T-helper 1 cell treated with Interleukin-12 subunit alpha and Interleukin-12 subunit beta and Interleukin-4 antibody, amounts not matched to agents 30 μg/mL and 1 μg/mL, for 36 hours (primary cell): Measurements from ENCODE around the gene TNFRSF14.
"Not testable (repeated sequence)": the region's sequence is repeated elsewhere in the genome, so short reads cannot be mapped to it uniquely, and the experiment has no call there.

Source experiments
- H3K27ac Mint-ChIP-seq: one replicate; pipeline ENCODE4 v1.8.0; 2021; ENCODE audit warnings: mild to moderate bottlenecking, mixed read lengths
- H3K27me3 Mint-ChIP-seq: one replicate; pipeline ENCODE4 v1.8.0; 2021; ENCODE audit warnings: low read depth, mixed read lengths
- H3K36me3 Mint-ChIP-seq: one replicate; pipeline ENCODE4 v1.8.0; 2021; ENCODE audit warnings: low read depth, mixed read lengths
- H3K4me1 Mint-ChIP-seq: one replicate; pipeline ENCODE4 v1.8.0; 2021; ENCODE audit warnings: low read depth, mixed read lengths
- H3K4me3 Mint-ChIP-seq: one replicate; pipeline ENCODE4 v1.8.0; 2021; ENCODE audit warnings: mild to moderate bottlenecking, moderate library complexity, mixed read lengths
- H3K9me3 Mint-ChIP-seq: one replicate; pipeline ENCODE4 v1.8.0; 2021; ENCODE audit warnings: mixed read lengths

The TNFRSF14 gene

GRCh38 chr1:2573250-2573920 is 17.2 kb downstream of the TNFRSF14 start:
- Mint-ChIP-seq H3K36me3 (peaks cover 23% of the 10 kb centered on the region), H3K27me3 (no peaks in the 10 kb centered on the region), H3K4me3 (no peak overlapping the region), H3K4me1 (peaks cover 25% of the 10 kb centered on the region), H3K27ac (no peak overlapping the region), H3K9me3 (peaks cover 27% of the 10 kb centered on the region)

- Mint-ChIP-seq H3K4me1 (peaks cover 33% of the 10 kb centered on the region), H3K27me3 (no peaks in the 10 kb centered on the region), H3K4me3 (no peak overlapping the region)
Measured at GRCh38 chr1:2574350-2574749, 18.2 kb downstream of the TNFRSF14 start.

GRCh38 chr1:2575801-2576663 is 19.9 kb downstream of the TNFRSF14 start:
- no peaks in the 10 kb centered on the region for H3K27me3 Mint-ChIP-seq
- peaks cover 23% of the 10 kb centered on the region for H3K9me3 Mint-ChIP-seq
- peak overlapping the region; percentile 73 for H3K27ac Mint-ChIP-seq
- peaks cover 42% of the 10 kb centered on the region for H3K4me1 Mint-ChIP-seq
- no peak overlapping the region for H3K4me3 Mint-ChIP-seq
- peaks cover 22% of the 10 kb centered on the region for H3K36me3 Mint-ChIP-seq

More at GRCh38 chr1:2574350-2574749, 18.2 kb downstream of the TNFRSF14 start:
- peaks cover 27% of the 10 kb centered on the region for H3K36me3 Mint-ChIP-seq
- peaks cover 27% of the 10 kb centered on the region for H3K9me3 Mint-ChIP-seq
- no peak overlapping the region for H3K27ac Mint-ChIP-seq

- Mint-ChIP-seq H3K4me1 (peaks cover 49% of the 10 kb centered on the region), H3K36me3 (peaks cover 26% of the 10 kb centered on the region), H3K4me3 (peak overlapping the region; percentile 70), H3K27ac (peak overlapping the region; percentile 98), H3K9me3 (peaks cover 17% of the 10 kb centered on the region)
- H3K27me3 Mint-ChIP-seq = not testable (repeated sequence)
Measured at GRCh38 chr1:2577565-2578075, 21.4 kb downstream of the TNFRSF14 start.

GRCh38 chr1:2578758-2579118 is 22.6 kb downstream of the TNFRSF14 start:
- H3K36me3 Mint-ChIP-seq = peaks cover 17% of the 10 kb centered on the region
- peaks cover 6% of the 10 kb centered on the region for H3K9me3 Mint-ChIP-seq
- H3K27me3 Mint-ChIP-seq = no peaks in the 10 kb centered on the region
- H3K4me3 Mint-ChIP-seq = peak overlapping the region; percentile 60
- peak overlapping the region; percentile 98 for H3K27ac Mint-ChIP-seq
- H3K4me1 Mint-ChIP-seq = peaks cover 53% of the 10 kb centered on the region

GRCh38 chr1:2580691-2581090 is 24.5 kb downstream of the TNFRSF14 start:
- Mint-ChIP-seq H3K27ac (peak overlapping the region; percentile 52), H3K4me3 (no peak overlapping the region)

GRCh38 chr1:2582391-2582790 is 26.2 kb downstream of the TNFRSF14 start:
- H3K4me1 Mint-ChIP-seq = peaks cover 49% of the 10 kb centered on the region
- H3K27ac Mint-ChIP-seq = peak overlapping the region; percentile 49
- peaks cover 11% of the 10 kb centered on the region for H3K36me3 Mint-ChIP-seq
- H3K9me3 Mint-ChIP-seq = no peaks in the 10 kb centered on the region
- no peaks in the 10 kb centered on the region for H3K27me3 Mint-ChIP-seq
- H3K4me3 Mint-ChIP-seq = no peak overlapping the region

More at GRCh38 chr1:2580691-2581090, 24.5 kb downstream of the TNFRSF14 start:
- Mint-ChIP-seq H3K36me3 (peaks cover 11% of the 10 kb centered on the region), H3K27me3 (no peaks in the 10 kb centered on the region), H3K4me1 (peaks cover 59% of the 10 kb centered on the region), H3K9me3 (no peaks in the 10 kb centered on the region)

- Mint-ChIP-seq H3K27ac (peak overlapping the region; percentile 95), H3K4me3 (no peak overlapping the region), H3K27me3 (no peaks in the 10 kb centered on the region), H3K4me1 (peaks cover 46% of the 10 kb centered on the region), H3K9me3 (no peaks in the 10 kb centered on the region), H3K36me3 (peaks cover 11% of the 10 kb centered on the region)
Measured at GRCh38 chr1:2583331-2583791, 27.2 kb downstream of the TNFRSF14 start.

- peaks cover 9% of the 10 kb centered on the region for H3K36me3 Mint-ChIP-seq
- no peaks in the 10 kb centered on the region for H3K9me3 Mint-ChIP-seq
- H3K27me3 Mint-ChIP-seq = no peaks in the 10 kb centered on the region
- H3K4me3 Mint-ChIP-seq = peak overlapping the region; percentile 87
- H3K4me1 Mint-ChIP-seq = peaks cover 41% of the 10 kb centered on the region
- H3K27ac Mint-ChIP-seq = peak overlapping the region; percentile 95
Measured at GRCh38 chr1:2583871-2584351, 27.7 kb downstream of the TNFRSF14 start.

GRCh38 chr1:2584686-2585317 is 28.6 kb downstream of the TNFRSF14 start:
- peaks cover 34% of the 10 kb centered on the region for H3K4me1 Mint-ChIP-seq
- no peaks in the 10 kb centered on the region for H3K27me3 Mint-ChIP-seq

GRCh38 chr1:2585318-2586092 is 29.3 kb downstream of the TNFRSF14 start:
- H3K9me3 Mint-ChIP-seq = no peaks in the 10 kb centered on the region
- H3K4me3 Mint-ChIP-seq = peak overlapping the region; percentile 87
- H3K36me3 Mint-ChIP-seq = peaks cover 11% of the 10 kb centered on the region
- H3K4me1 Mint-ChIP-seq = peaks cover 31% of the 10 kb centered on the region
- H3K27ac Mint-ChIP-seq = peak overlapping the region; percentile 95
- no peaks in the 10 kb centered on the region for H3K27me3 Mint-ChIP-seq

More at GRCh38 chr1:2584686-2585317, 28.6 kb downstream of the TNFRSF14 start:
- H3K9me3 Mint-ChIP-seq = no peaks in the 10 kb centered on the region
- peaks cover 11% of the 10 kb centered on the region for H3K36me3 Mint-ChIP-seq
- peak overlapping the region; percentile 87 for H3K4me3 Mint-ChIP-seq
- H3K27ac Mint-ChIP-seq = peak overlapping the region; percentile 95

GRCh38 chr1:2586154-2587070 is 30.2 kb downstream of the TNFRSF14 start, which contains the start of gene PRXL2B:
Gene PRXL2B (plus strand): TSS chr1:2586777. CDS start chr1:2586886, 109 bp downstream.
- Mint-ChIP-seq H3K27ac (peak within 1 kb of the TSS; percentile 95), H3K4me1 (peaks cover 28% of the 10 kb centered on the region), H3K27me3 (no peaks in the 10 kb centered on the region), H3K36me3 (peaks cover 10% of the 10 kb centered on the region), H3K9me3 (no peaks in the 10 kb centered on the region), H3K4me3 (peak within 1 kb of the TSS; percentile 87)
